ENCODE measurements around the gene TSPAN10. TPM values are rescaled to one million over a fixed set of nuclear protein-coding genes. Genes with fewer than 3 reads are reported as not detected.

TSPAN10 gene
- total RNA-seq, 2 experiments from 2014 or later: 0.75 to 0.89 TPM

GRCh38 chr17:81656118-81656743 lies 19.2 kb downstream of the TSPAN10 start, which contains the start of gene PDE6G:
PDE6G (minus strand) TSS chr17:81656542; CDS start chr17:81653305, 3,237 bp downstream.
- Mint-ChIP-seq H3K9me3 (no peaks in the 10 kb centered on the region), H3K4me3 (no peak within 1 kb of the TSS), H3K36me3 (ENCODE audit: low read depth) (no peaks in the 10 kb centered on the region), H3K4me1 (peaks cover 35% of the 10 kb centered on the region), H3K27me3 (no peaks in the 10 kb centered on the region), H3K27ac (peak within 1 kb of the TSS; percentile 85)
- no peak for DNase-seq
- ChIA-PET POLR2A (no interaction called here), CTCF (interaction anchor here (2.5 kb wide), 1 partner anchor 9 kb away, joined by 11 read pairs; no protein-coding TSS in a partner anchor)

- Mint-ChIP-seq H3K4me1 (peaks cover 33% of the 10 kb centered on the region), H3K4me3 (no peak overlapping the region), H3K36me3 (ENCODE audit: low read depth) (no peaks in the 10 kb centered on the region), H3K27ac (peak overlapping the region; percentile 85), H3K9me3 (no peaks in the 10 kb centered on the region), H3K27me3 (no peaks in the 10 kb centered on the region)
- ChIA-PET POLR2A (interaction anchor here (0.6 kb wide), 1 partner anchor 21 kb away, joined by 5 read pairs; no protein-coding TSS in a partner anchor), CTCF (interaction anchor here (2.5 kb wide), 1 partner anchor 10 kb away, joined by 11 read pairs; no protein-coding TSS in a partner anchor)
- peak; percentile 22 for DNase-seq
These were observed 19.8 kb downstream of the TSPAN10 start for GRCh38 chr17:81656835-81657234.

- H3K4me3 Mint-ChIP-seq: no peak overlapping the region
- peaks cover 2% of the 10 kb centered on the region for H3K36me3 Mint-ChIP-seq (ENCODE audit: low read depth)
- no peak overlapping the region for H3K27ac Mint-ChIP-seq
- H3K27me3 Mint-ChIP-seq: no peaks in the 10 kb centered on the region
- H3K9me3 Mint-ChIP-seq: no peaks in the 10 kb centered on the region
- ChIA-PET CTCF (interaction anchor here (0.6 kb wide), 1 partner anchor 139 kb away, joined by 5 read pairs; no protein-coding TSS in a partner anchor), POLR2A (no interaction called here)
- peaks cover 29% of the 10 kb centered on the region for H3K4me1 Mint-ChIP-seq
- DNase-seq: no peak
These were observed 22.0 kb downstream of the TSPAN10 start for GRCh38 chr17:81659038-81659437.

- Mint-ChIP-seq H3K4me3 (no peak overlapping the region), H3K27ac (no peak overlapping the region), H3K4me1 (peaks cover 38% of the 10 kb centered on the region), H3K27me3 (no peaks in the 10 kb centered on the region), H3K36me3 (ENCODE audit: low read depth) (peaks cover 15% of the 10 kb centered on the region), H3K9me3 (no peaks in the 10 kb centered on the region)
- no peak for DNase-seq
- POLR2A ChIA-PET: no interaction called here
- CTCF ChIA-PET: interaction anchor here (1.1 to 1.4 kb wide), 3 partner anchors 10 to 299 kb away, joined by 3 to 5 read pairs (median 3); no protein-coding TSS in a partner anchor
These were observed 23.4 kb downstream of the TSPAN10 start for GRCh38 chr17:81660441-81660840.

- Mint-ChIP-seq H3K27ac (peak overlapping the region; percentile 99), H3K9me3 (no peaks in the 10 kb centered on the region), H3K36me3 (ENCODE audit: low read depth) (peaks cover 24% of the 10 kb centered on the region), H3K4me3 (no peak overlapping the region), H3K27me3 (no peaks in the 10 kb centered on the region), H3K4me1 (peaks cover 40% of the 10 kb centered on the region)
- DNase-seq: no peak
- ChIA-PET CTCF (interaction anchor here (0.6 to 0.9 kb wide), 2 partner anchors 14 to 61 kb away, joined by 3 read pairs; no protein-coding TSS in a partner anchor), POLR2A (no interaction called here)
These were observed 25.0 kb downstream of the TSPAN10 start for GRCh38 chr17:81662002-81662401.

- Mint-ChIP-seq H3K4me3 (no peak overlapping the region), H3K9me3 (no peaks in the 10 kb centered on the region), H3K36me3 (ENCODE audit: low read depth) (peaks cover 38% of the 10 kb centered on the region), H3K27me3 (no peaks in the 10 kb centered on the region), H3K4me1 (peaks cover 49% of the 10 kb centered on the region), H3K27ac (peak overlapping the region; percentile 99)
- ChIA-PET POLR2A (no interaction called here), CTCF (interaction anchor here (0.7 to 1.0 kb wide), 2 partner anchors 9 to 23 kb away, joined by 3 to 4 read pairs; no protein-coding TSS in a partner anchor)
- no peak for DNase-seq
These were observed 27.1 kb downstream of the TSPAN10 start for GRCh38 chr17:81664051-81664470.

- Mint-ChIP-seq H3K27me3 (no peaks in the 10 kb centered on the region), H3K27ac (peak overlapping the region; percentile 91), H3K36me3 (ENCODE audit: low read depth) (peaks cover 43% of the 10 kb centered on the region), H3K9me3 (no peaks in the 10 kb centered on the region), H3K4me1 (peaks cover 54% of the 10 kb centered on the region), H3K4me3 (peak overlapping the region; percentile 88)
- ChIA-PET CTCF (no interaction called here), POLR2A (no interaction called here)
- DNase-seq: peak; percentile 54
These were observed 28.5 kb downstream of the TSPAN10 start for GRCh38 chr17:81665205-81666091.

GRCh38 chr17:81666092-81666341 lies 29.0 kb downstream of the TSPAN10 start:
- Mint-ChIP-seq H3K4me1 (peaks cover 54% of the 10 kb centered on the region), H3K9me3 (no peaks in the 10 kb centered on the region), H3K27me3 (no peaks in the 10 kb centered on the region), H3K27ac (peak overlapping the region; percentile 91), H3K4me3 (peak overlapping the region; percentile 88), H3K36me3 (ENCODE audit: low read depth) (peaks cover 44% of the 10 kb centered on the region)
- peak; percentile 34 for DNase-seq
- ChIA-PET POLR2A (interaction anchor here (1.0 kb wide), 1 partner anchor 18 kb away, joined by 3 read pairs; the partner anchor contains the start of genes ARL16 and HGS), CTCF (interaction anchor here (0.6 to 2.4 kb wide), 2 partner anchors 18 to 36 kb away, joined by 3 to 12 read pairs; partner anchors contain the start of genes ARL16 and HGS)

- Mint-ChIP-seq H3K27me3 (no peaks in the 10 kb centered on the region), H3K36me3 (ENCODE audit: low read depth) (peaks cover 50% of the 10 kb centered on the region), H3K9me3 (no peaks in the 10 kb centered on the region), H3K4me3 (peak within 1 kb of the TSS; percentile 88), H3K4me1 (peaks cover 54% of the 10 kb centered on the region), H3K27ac (peak within 1 kb of the TSS; percentile 93)
- ChIA-PET CTCF (interaction anchor here (0.6 to 2.4 kb wide), 2 partner anchors 17 to 35 kb away, joined by 3 to 12 read pairs; partner anchors contain the start of genes ARL16 and HGS), POLR2A (interaction anchor here (0.6 to 1.0 kb wide), 2 partner anchors 17 to 1387 kb away, joined by 3 to 8 read pairs; partner anchors contain the start of genes ARL16 and HGS)
- DNase-seq: peak; percentile 96
These were observed 29.6 kb downstream of the TSPAN10 start, which contains the start of the genes CCDC137 and OXLD1 for GRCh38 chr17:81666342-81667191. CCDC137 (plus strand) TSS chr17:81666737; CDS start chr17:81666767, 30 bp downstream. OXLD1 (minus strand) TSS chr17:81666605; CDS start chr17:81666577, 28 bp downstream.

GRCh38 chr17:81667754-81668153 lies 30.8 kb downstream of the TSPAN10 start:
- no peaks in the 10 kb centered on the region for H3K27me3 Mint-ChIP-seq
- ChIA-PET POLR2A (interaction anchor here (0.5 kb wide), 1 partner anchor 225 kb away, joined by 3 read pairs; no protein-coding TSS in a partner anchor), CTCF (interaction anchor here (0.7 to 2.4 kb wide), 3 partner anchors 16 to 576 kb away, joined by 3 to 12 read pairs (median 4); partner anchors contain the start of genes ARL16 and HGS)
- H3K27ac Mint-ChIP-seq: peak overlapping the region; percentile 84
- peaks cover 46% of the 10 kb centered on the region for H3K4me1 Mint-ChIP-seq
- H3K9me3 Mint-ChIP-seq: no peaks in the 10 kb centered on the region
- DNase-seq: no peak
- H3K36me3 Mint-ChIP-seq (ENCODE audit: low read depth): peaks cover 50% of the 10 kb centered on the region
- peak overlapping the region; percentile 88 for H3K4me3 Mint-ChIP-seq

GRCh38 chr17:81672504-81672903 lies 35.5 kb downstream of the TSPAN10 start:
- Mint-ChIP-seq H3K9me3 (no peaks in the 10 kb centered on the region), H3K4me1 (peaks cover 21% of the 10 kb centered on the region), H3K27ac (no peak overlapping the region), H3K4me3 (no peak overlapping the region), H3K36me3 (ENCODE audit: low read depth) (peaks cover 31% of the 10 kb centered on the region), H3K27me3 (no peaks in the 10 kb centered on the region)
- POLR2A ChIA-PET: no interaction called here
- CTCF ChIA-PET: interaction anchor here (1.2 kb wide), 1 partner anchor 10 kb away, joined by 4 read pairs; no protein-coding TSS in a partner anchor
- DNase-seq: no peak

- DNase-seq: no peak
- Mint-ChIP-seq H3K4me1 (peaks cover 17% of the 10 kb centered on the region), H3K27me3 (no peaks in the 10 kb centered on the region), H3K9me3 (no peaks in the 10 kb centered on the region), H3K27ac (peak overlapping the region; percentile 62), H3K36me3 (ENCODE audit: low read depth) (peaks cover 26% of the 10 kb centered on the region), H3K4me3 (no peak overlapping the region)
- POLR2A ChIA-PET: no interaction called here
- CTCF ChIA-PET: interaction anchor here (1.2 kb wide), 1 partner anchor 9 kb away, joined by 4 read pairs; no protein-coding TSS in a partner anchor
These were observed 36.0 kb downstream of the TSPAN10 start for GRCh38 chr17:81672954-81673353.

All from activated CD4-positive, alpha-beta T cell treated with anti-CD3 and anti-CD28 coated beads, Interleukin-2, amount 10 ng/mL, durations not matched to agents 7 days and 5 days (primary cell).